Nephron (organoid): ENCODE results near the gene MRPL3.

Experiments
- H3K27ac Mint-ChIP-seq, 3 experiments: 2 replicates each; pipeline ENCODE4 v1.8.0; 2020; ENCODE audit warnings: mixed read lengths in 3 of 3, mild to moderate bottlenecking in 2 of 3, moderate library complexity in 1 of 3
- H3K27me3 Mint-ChIP-seq: 2 replicates; pipeline ENCODE4 v1.8.0; 2021; ENCODE audit warnings: low read depth, mild to moderate bottlenecking, moderate library complexity, mixed read lengths
- H3K36me3 Mint-ChIP-seq: 2 replicates; pipeline ENCODE4 v1.8.0; 2020; ENCODE audit warnings: low read depth, mixed read lengths
- H3K4me1 Mint-ChIP-seq: 2 replicates; pipeline ENCODE4 v1.8.0; 2020; ENCODE audit warnings: mixed read lengths
- H3K4me3 Mint-ChIP-seq, 3 experiments: 2 replicates each; pipeline ENCODE4 v1.8.0; 2020; ENCODE audit warnings: mild to moderate bottlenecking in 3 of 3, mixed read lengths in 3 of 3, moderate library complexity in 2 of 3
- H3K9me3 Mint-ChIP-seq: 2 replicates; pipeline ENCODE4 v1.8.0; 2020; ENCODE audit warnings: mixed read lengths
- TF ChIP-seq, protein P1 (sequence below), 3 experiments: fragments of 200-600 bp; sonication (generic); IDR thresholded peaks; one replicate each; pipeline ENCODE4 v1.5.0; 2021; ENCODE audit warnings: antibody characterized with exemption in 3 of 3; ENCODE audit not compliant: unreplicated experiment in 3 of 3

Gene MRPL3

DNA sequence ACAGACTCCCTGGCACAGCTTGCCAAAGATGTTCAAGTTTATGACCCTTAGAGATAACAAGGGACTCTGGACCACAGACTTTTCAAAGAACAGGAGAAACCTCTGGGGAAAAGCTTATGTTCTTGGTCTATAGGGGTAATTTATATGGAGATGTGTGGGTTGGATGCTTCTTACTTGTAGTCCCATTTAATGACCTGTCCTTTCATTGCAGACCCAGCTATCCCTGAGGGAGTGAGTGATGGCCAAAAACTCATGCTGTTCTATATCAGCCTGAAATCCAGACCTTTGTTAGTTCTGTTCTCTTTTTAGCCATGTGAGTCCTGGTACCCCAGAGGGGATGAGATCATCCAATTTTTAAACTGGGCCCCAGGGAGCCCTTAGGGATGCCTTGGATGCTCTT lies 43.7 kb upstream of the MRPL3 start:
- TF ChIP-seq, protein P1, sequence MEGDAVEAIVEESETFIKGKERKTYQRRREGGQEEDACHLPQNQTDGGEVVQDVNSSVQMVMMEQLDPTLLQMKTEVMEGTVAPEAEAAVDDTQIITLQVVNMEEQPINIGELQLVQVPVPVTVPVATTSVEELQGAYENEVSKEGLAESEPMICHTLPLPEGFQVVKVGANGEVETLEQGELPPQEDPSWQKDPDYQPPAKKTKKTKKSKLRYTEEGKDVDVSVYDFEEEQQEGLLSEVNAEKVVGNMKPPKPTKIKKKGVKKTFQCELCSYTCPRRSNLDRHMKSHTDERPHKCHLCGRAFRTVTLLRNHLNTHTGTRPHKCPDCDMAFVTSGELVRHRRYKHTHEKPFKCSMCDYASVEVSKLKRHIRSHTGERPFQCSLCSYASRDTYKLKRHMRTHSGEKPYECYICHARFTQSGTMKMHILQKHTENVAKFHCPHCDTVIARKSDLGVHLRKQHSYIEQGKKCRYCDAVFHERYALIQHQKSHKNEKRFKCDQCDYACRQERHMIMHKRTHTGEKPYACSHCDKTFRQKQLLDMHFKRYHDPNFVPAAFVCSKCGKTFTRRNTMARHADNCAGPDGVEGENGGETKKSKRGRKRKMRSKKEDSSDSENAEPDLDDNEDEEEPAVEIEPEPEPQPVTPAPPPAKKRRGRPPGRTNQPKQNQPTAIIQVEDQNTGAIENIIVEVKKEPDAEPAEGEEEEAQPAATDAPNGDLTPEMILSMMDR (IDR thresholded peaks at IDR 0.05; ENCODE audit: unreplicated experiment in 3 of 3) = no peak
- Mint-ChIP-seq H3K9me3 (no peaks in the 10 kb centered on the region), H3K27ac (no peak overlapping the region)

GRCh38 chr3:131544557-131544956 lies 41.8 kb upstream of the MRPL3 start:
- Mint-ChIP-seq H3K36me3 (no peaks in the 10 kb centered on the region), H3K9me3 (no peaks in the 10 kb centered on the region), H3K4me3 (no peak overlapping the region), H3K27me3 (no peaks in the 10 kb centered on the region), H3K4me1 (peaks cover 19% of the 10 kb centered on the region), H3K27ac (peak overlapping the region in 2 of 3 experiments; percentile 15 to 75)
- TF ChIP-seq, protein P1 (IDR thresholded peaks at IDR 0.05; ENCODE audit: unreplicated experiment in 3 of 3) = no peak

More for the DNA sequence above, 43.7 kb upstream of the MRPL3 start:
- Mint-ChIP-seq H3K27me3 (no peaks in the 10 kb centered on the region), H3K4me3 (no peak overlapping the region), H3K36me3 (no peaks in the 10 kb centered on the region), H3K4me1 (peaks cover 11% of the 10 kb centered on the region)

DNA sequence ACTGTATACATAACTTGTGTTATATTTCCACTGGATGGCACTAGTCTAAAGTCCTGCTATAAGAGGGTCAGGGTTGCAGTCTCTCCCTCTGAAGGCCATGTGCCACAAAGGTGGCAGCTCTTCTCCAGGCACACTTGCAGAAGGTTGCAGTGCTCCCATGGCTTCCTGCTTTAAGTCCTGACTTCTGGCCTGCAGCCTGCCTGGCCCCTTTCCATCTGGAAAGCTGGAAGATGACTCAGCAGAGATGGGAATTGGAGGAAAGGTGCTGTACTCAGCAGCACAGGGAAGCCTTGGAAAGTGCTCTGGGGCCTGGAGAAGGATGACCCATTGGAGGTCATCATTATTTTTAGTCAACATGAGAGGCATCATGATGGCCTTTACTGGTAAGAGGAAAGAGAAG lies 40.9 kb upstream of the MRPL3 start:
- Mint-ChIP-seq H3K9me3 (no peaks in the 10 kb centered on the region), H3K4me3 (no peak overlapping the region), H3K27ac (peak overlapping the region in 2 of 3 experiments; percentile 48 to 75), H3K4me1 (peaks cover 19% of the 10 kb centered on the region), H3K36me3 (no peaks in the 10 kb centered on the region), H3K27me3 (no peaks in the 10 kb centered on the region)
- TF ChIP-seq, protein P1 (IDR thresholded peaks at IDR 0.05; ENCODE audit: unreplicated experiment in 3 of 3) = no peak

- Mint-ChIP-seq H3K27ac (peak overlapping the region in 2 of 3 experiments; percentile 43 to 52), H3K4me3 (no peak overlapping the region), H3K36me3 (no peaks in the 10 kb centered on the region)
Measured at GRCh38 chr3:131541288-131541687, 38.5 kb upstream of the MRPL3 start.

DNA sequence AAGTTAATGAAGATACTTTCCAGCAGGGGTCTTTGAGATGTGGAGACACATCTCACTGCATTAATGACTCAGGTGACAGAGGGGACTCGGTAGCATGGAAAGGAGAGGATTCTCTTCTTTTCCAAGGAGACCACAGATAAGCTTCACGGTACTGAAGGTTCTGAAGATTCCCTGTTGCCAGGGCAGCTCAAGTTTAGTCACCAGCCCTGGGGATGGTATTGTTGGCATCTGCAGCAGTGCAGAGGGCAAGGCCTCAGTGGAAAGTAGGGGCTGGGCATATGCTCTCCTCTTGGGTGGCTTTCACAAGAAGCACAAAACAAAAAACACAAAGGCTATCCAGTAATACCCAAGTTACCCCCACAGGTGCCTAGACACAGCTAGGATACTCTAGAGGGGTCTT lies 38.0 kb upstream of the MRPL3 start:
- TF ChIP-seq, protein P1 (IDR thresholded peaks at IDR 0.05; ENCODE audit: unreplicated experiment in 3 of 3) = no peak
- H3K4me3 Mint-ChIP-seq = no peak overlapping the region
- H3K27me3 Mint-ChIP-seq = no peaks in the 10 kb centered on the region
- peaks cover 19% of the 10 kb centered on the region for H3K4me1 Mint-ChIP-seq
- H3K9me3 Mint-ChIP-seq = no peaks in the 10 kb centered on the region
- peak overlapping the region in 2 of 3 experiments; percentile 43 to 52 for H3K27ac Mint-ChIP-seq
- H3K36me3 Mint-ChIP-seq = no peaks in the 10 kb centered on the region

More at GRCh38 chr3:131541288-131541687, 38.5 kb upstream of the MRPL3 start:
- TF ChIP-seq, protein P1 (IDR thresholded peaks at IDR 0.05; ENCODE audit: unreplicated experiment in 3 of 3) = no peak
- Mint-ChIP-seq H3K27me3 (no peaks in the 10 kb centered on the region), H3K4me1 (peaks cover 19% of the 10 kb centered on the region), H3K9me3 (no peaks in the 10 kb centered on the region)

GRCh38 chr3:131540143-131540542 lies 37.4 kb upstream of the MRPL3 start:
- TF ChIP-seq, protein P1 (IDR thresholded peaks at IDR 0.05; ENCODE audit: unreplicated experiment in 3 of 3) = no peak
- no peaks in the 10 kb centered on the region for H3K27me3 Mint-ChIP-seq
- H3K36me3 Mint-ChIP-seq = no peaks in the 10 kb centered on the region
- no peaks in the 10 kb centered on the region for H3K9me3 Mint-ChIP-seq
- peak overlapping the region; percentile 35 to 58 (median 41) for H3K27ac Mint-ChIP-seq
- no peak overlapping the region for H3K4me3 Mint-ChIP-seq
- H3K4me1 Mint-ChIP-seq = peaks cover 19% of the 10 kb centered on the region
